ENCODE results near the gene CADPS. TPM values are rescaled to one million over a fixed set of nuclear protein-coding genes. Genes with fewer than 3 reads are reported as not detected.

Gene CADPS
- total and polyA plus RNA-seq, 11 donors = 3.6 to 37.8 (median 12.9) TPM

DNA sequence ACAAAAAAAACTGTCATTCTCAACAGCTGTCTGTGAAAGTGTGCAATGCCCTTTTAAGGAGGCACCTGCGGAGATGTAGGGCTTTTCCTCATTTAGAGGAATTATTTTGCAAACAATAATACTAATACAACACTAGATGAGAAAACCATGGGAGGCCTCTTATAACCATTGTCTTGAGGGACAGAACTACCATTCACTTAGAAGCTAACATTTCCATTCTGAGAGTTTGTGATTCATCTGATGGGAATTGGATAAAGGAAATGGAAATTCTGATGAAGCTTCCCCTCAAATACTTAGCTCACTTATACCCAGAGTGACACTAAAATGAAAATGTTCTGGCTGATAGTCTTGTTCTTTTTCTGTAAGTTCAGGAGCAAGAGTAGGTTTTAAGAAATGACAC, 147.7 kb downstream of the CADPS start:
- Histone ChIP-seq H3K4me3 (no peak overlapping the region), H3K4me1 (peaks cover 0 to 10% (median 0%) of the 10 kb centered on the region in 12 donors), H3K27me3 (no peaks in the 10 kb centered on the region), H3K9me3 (no peaks in the 10 kb centered on the region), H3K27ac (no peak overlapping the region), H3K36me3 (no peaks in the 10 kb centered on the region)
- TF ChIP-seq, protein P1, sequence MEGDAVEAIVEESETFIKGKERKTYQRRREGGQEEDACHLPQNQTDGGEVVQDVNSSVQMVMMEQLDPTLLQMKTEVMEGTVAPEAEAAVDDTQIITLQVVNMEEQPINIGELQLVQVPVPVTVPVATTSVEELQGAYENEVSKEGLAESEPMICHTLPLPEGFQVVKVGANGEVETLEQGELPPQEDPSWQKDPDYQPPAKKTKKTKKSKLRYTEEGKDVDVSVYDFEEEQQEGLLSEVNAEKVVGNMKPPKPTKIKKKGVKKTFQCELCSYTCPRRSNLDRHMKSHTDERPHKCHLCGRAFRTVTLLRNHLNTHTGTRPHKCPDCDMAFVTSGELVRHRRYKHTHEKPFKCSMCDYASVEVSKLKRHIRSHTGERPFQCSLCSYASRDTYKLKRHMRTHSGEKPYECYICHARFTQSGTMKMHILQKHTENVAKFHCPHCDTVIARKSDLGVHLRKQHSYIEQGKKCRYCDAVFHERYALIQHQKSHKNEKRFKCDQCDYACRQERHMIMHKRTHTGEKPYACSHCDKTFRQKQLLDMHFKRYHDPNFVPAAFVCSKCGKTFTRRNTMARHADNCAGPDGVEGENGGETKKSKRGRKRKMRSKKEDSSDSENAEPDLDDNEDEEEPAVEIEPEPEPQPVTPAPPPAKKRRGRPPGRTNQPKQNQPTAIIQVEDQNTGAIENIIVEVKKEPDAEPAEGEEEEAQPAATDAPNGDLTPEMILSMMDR (IDR thresholded peaks at IDR 0.05) = no peak
- TF ChIP-seq POLR2A (IDR thresholded peaks at IDR 0.05) = no peak
- DNase-seq = no peak
- 41 to 89% (median 73%) methylated on average over 1 of the region's 1 CpG for WGBS, 4 donors
- intact Hi-C loops (cut with DNase I) = no loop called here
- no peak for ATAC-seq

DNA sequence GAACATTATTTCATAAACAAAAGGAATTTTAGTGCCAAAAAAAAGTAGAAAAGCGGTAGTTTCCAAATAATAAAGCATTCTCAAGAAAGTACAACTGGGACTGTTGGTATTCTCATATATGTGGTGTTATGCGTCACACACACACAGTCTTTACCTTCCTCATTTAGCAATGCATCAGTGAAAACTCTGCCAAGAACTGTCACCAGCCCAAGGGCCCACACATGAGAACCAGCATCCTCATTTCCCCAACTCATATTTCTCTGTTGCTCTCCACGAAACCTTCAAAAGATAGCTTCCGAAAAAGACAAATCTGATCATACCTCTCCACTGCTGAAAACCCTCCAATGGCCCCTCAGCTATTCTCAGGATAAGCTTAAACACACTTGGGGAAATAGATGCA, 150.7 kb downstream of the CADPS start:
- no peak overlapping the region for H3K4me3 ChIP-seq
- no peak for TF ChIP-seq POLR2A (IDR thresholded peaks at IDR 0.05)
- TF ChIP-seq, protein P1 (IDR thresholded peaks at IDR 0.05) = no peak
- DNase-seq (no peak), ATAC-seq (no peak)
- H3K27ac ChIP-seq = no peak overlapping the region
- intact Hi-C loops (cut with DNase I) = no loop called here
- no peaks in the 10 kb centered on the region for H3K36me3 ChIP-seq
- H3K27me3 ChIP-seq = no peaks in the 10 kb centered on the region
- H3K9me3 ChIP-seq = no peaks in the 10 kb centered on the region
- H3K4me1 ChIP-seq = peaks cover 0 to 10% (median 0%) of the 10 kb centered on the region in 12 donors
- WGBS, 4 donors = 82 to 88% (median 83%) methylated on average over 4 of the region's 4 CpGs

DNA sequence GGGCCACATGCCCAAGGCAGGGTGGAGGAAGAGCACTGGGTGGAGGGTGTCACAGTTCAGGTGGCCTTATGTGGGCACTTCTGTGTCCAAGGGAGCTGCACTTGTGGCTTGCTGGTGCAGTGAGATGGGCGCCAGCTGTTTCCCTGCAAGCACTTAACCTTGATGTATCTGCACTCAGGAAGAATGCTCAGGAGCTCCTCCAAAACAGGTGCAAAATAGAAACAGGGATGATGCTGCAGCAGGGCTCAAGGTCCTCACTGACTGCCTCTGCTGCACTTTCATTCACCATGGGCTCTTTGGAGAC, 151.3 kb downstream of the CADPS start:
- DNase-seq = no peak
- H3K36me3 ChIP-seq = no peaks in the 10 kb centered on the region
- H3K4me3 ChIP-seq = no peak overlapping the region
- no peak overlapping the region for H3K27ac ChIP-seq
- intact Hi-C loops (cut with DNase I) = no loop called here
- WGBS, 4 donors = 68 to 76% (median 73%) methylated on average over 1 of the region's 1 CpG
- ATAC-seq = peak in 2 of 4 donors; percentile 20 to 31
- H3K9me3 ChIP-seq = no peaks in the 10 kb centered on the region
- H3K27me3 ChIP-seq = no peaks in the 10 kb centered on the region
- H3K4me1 ChIP-seq = peaks cover 0 to 6% (median 0%) of the 10 kb centered on the region in 12 donors
- no peak for TF ChIP-seq POLR2A (IDR thresholded peaks at IDR 0.05)
- TF ChIP-seq, protein P1 (IDR thresholded peaks at IDR 0.05) = no peak

DNA sequence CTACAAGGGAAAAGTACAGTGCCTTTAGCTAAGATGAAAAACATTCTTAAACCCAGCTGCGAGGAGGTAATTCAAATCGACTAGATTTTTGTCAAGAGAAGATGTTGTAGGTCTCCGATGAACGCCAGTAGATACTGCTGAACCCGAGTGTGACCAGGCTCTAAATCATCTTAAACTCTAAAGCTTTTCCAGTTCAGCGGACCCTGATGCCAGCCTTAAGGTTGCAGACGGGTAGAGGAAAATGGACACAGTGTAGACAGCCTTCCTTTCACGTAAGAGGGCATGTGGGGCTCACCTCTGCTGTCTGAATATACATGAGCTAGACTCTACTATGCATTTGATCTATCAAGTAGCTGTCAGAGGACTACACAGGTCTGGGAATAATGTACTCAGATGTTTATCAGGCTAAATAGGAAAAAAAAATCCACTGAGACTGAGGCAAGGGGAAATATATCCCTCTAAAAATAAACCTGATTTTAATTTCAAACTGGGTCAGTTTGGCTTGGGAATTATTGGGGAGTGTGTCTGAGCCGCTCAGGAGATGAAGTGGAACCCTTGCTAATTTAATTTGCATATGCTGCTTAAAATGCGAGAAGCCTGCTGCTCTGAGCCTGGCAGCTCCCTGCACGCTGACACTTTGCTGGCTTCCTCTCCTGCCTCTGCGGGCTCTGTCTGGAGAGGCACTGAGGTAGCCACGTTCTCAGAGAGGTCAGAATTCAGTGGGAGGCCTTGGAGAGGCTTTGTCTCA, 151.9 kb downstream of the CADPS start:
- peak in 1 of 4 donors; percentile 51 for ATAC-seq
- intact Hi-C loops (cut with DNase I) = no loop called here
- no peak overlapping the region for H3K4me3 ChIP-seq
- TF ChIP-seq, protein P1 (IDR thresholded peaks at IDR 0.05) = no peak
- no peak for TF ChIP-seq POLR2A (IDR thresholded peaks at IDR 0.05)
- H3K9me3 ChIP-seq = no peaks in the 10 kb centered on the region
- 59 to 61% (median 60%) methylated on average over 13 of the region's 13 CpGs for whole genome bisulfite sequencing, 4 donors
- no peaks in the 10 kb centered on the region for H3K36me3 ChIP-seq
- H3K4me1 ChIP-seq = peaks cover 0 to under 1% (median 0%) of the 10 kb centered on the region in 12 donors
- no peaks in the 10 kb centered on the region for H3K27me3 ChIP-seq
- no peak overlapping the region for H3K27ac ChIP-seq
- no peak for DNase-seq
